Measurements from ENCODE around the gene DNAJC16. TPM values are rescaled to one million over a fixed set of nuclear protein-coding genes. Genes with fewer than 3 reads are reported as not detected.

Gene DNAJC16
- total RNA-seq, 4 donors from 2014 or later = 20.8 to 64.4 (median 31.8) TPM

GRCh38 chr1:15492596-15492995, 34.1 kb upstream of the DNAJC16 start:
- H3K4me1 ChIP-seq = no peaks in the 10 kb centered on the region
- H3K9me3 ChIP-seq = no peaks in the 10 kb centered on the region
- no peaks in the 10 kb centered on the region for H3K27me3 ChIP-seq
- H3K27ac ChIP-seq = no peak overlapping the region
- no peak for TF ChIP-seq CTCF (IDR thresholded peaks at IDR 0.05)
- TF ChIP-seq POLR2A (IDR thresholded peaks at IDR 0.05) = no peak
- no peak for DNase-seq
- no peak overlapping the region for H3K4me3 ChIP-seq
- peaks cover 0 to 46% (median 0%) of the 10 kb centered on the region in 3 donors for H3K36me3 ChIP-seq

- no peak for DNase-seq
- H3K27me3 ChIP-seq = no peaks in the 10 kb centered on the region
- TF ChIP-seq CTCF (IDR thresholded peaks at IDR 0.05) (no peak), POLR2A (IDR thresholded peaks at IDR 0.05) (no peak)
- peaks cover 0 to 46% (median 0%) of the 10 kb centered on the region in 3 donors for H3K36me3 ChIP-seq
- no peaks in the 10 kb centered on the region for H3K9me3 ChIP-seq
- H3K4me1 ChIP-seq = no peaks in the 10 kb centered on the region
- no peak overlapping the region for H3K27ac ChIP-seq
- no peak overlapping the region for H3K4me3 ChIP-seq
Observed at GRCh38 chr1:15493869-15494390, 32.7 kb upstream of the DNAJC16 start.

GRCh38 chr1:15500184-15501178, 26.2 kb upstream of the DNAJC16 start:
- H3K9me3 ChIP-seq = no peaks in the 10 kb centered on the region
- H3K27ac ChIP-seq = no peak overlapping the region
- no peak overlapping the region for H3K4me3 ChIP-seq
- no peak for DNase-seq
- TF ChIP-seq POLR2A (IDR thresholded peaks at IDR 0.05) = no peak
- no peaks in the 10 kb centered on the region for H3K27me3 ChIP-seq
- H3K36me3 ChIP-seq = peaks cover 0 to 32% (median 0%) of the 10 kb centered on the region in 3 donors
- no peaks in the 10 kb centered on the region for H3K4me1 ChIP-seq

GRCh38 chr1:15501208-15502032, 25.2 kb upstream of the DNAJC16 start:
- H3K27ac ChIP-seq = no peak overlapping the region
- H3K4me3 ChIP-seq = no peak overlapping the region
- peak; percentile 46 to 82 (median 73) for DNase-seq
- H3K9me3 ChIP-seq = no peaks in the 10 kb centered on the region
- no peaks in the 10 kb centered on the region for H3K27me3 ChIP-seq
- no peak for TF ChIP-seq POLR2A (IDR thresholded peaks at IDR 0.05)
- peak; percentile 20 to 72 (median 59) for TF ChIP-seq CTCF (IDR thresholded peaks at IDR 0.05)
- peaks cover 0 to 35% (median 0%) of the 10 kb centered on the region in 3 donors for H3K36me3 ChIP-seq
- no peaks in the 10 kb centered on the region for H3K4me1 ChIP-seq

- DNase-seq = no peak
- no peak for TF ChIP-seq CTCF (IDR thresholded peaks at IDR 0.05)
- TF ChIP-seq POLR2A (IDR thresholded peaks at IDR 0.05) = no peak
- Histone ChIP-seq H3K27ac (no peak overlapping the region), H3K36me3 (peaks cover 0 to 44% (median 0%) of the 10 kb centered on the region in 3 donors), H3K9me3 (no peaks in the 10 kb centered on the region), H3K4me3 (no peak overlapping the region), H3K27me3 (no peaks in the 10 kb centered on the region), H3K4me1 (no peaks in the 10 kb centered on the region)
Observed at GRCh38 chr1:15504436-15504835, 22.2 kb upstream of the DNAJC16 start.

Data from Peyer's patch (tissue), 4 donors.